ENCODE measurements around the gene DCBLD1. TPM values are rescaled to one million over a fixed set of nuclear protein-coding genes. Genes with fewer than 3 reads are reported as not detected.

DCBLD1 gene
- total and polyA plus RNA-seq, 9 of the 15 experiments (the other 6 are each of a cell fraction or from before 2014, with no cell fraction given), result 0.80 to 8.5 (median 6.8) TPM

GRCh38 chr6:117481278-117481925, 1.1 kb upstream of the DCBLD1 start (continued):
- TF ChIP-seq ZNF318 (IDR thresholded peaks at IDR 0.05; ENCODE audit: borderline replicate concordance in 1 of 2, low read depth in 1 of 2), result no peak
- TF ChIP-seq CHAMP1 (IDR thresholded peaks at IDR 0.05), result no peak
- no peak for TF ChIP-seq ZNF12 (CRISPR knock-in tag; IDR thresholded peaks at IDR 0.05)
- TF ChIP-seq ETV1 (tag; conservative IDR thresholded peaks at IDR 0.05; ENCODE audit: low read depth), result no peak
- no peak; the same call in 1 of the 2 replicates for TF ChIP-seq SP1 (CRISPR knock-in tag; IDR thresholded peaks at IDR 0.05)
